ENCODE data around the gene FAM241A. TPM values are rescaled to one million over a fixed set of nuclear protein-coding genes. Genes with fewer than 3 reads are reported as not detected.

The FAM241A gene
- 1.6 and 3.2 TPM in 2 replicates for total RNA-seq

GRCh38 chr4:112145326-112145789 lies at the start of gene FAM241A:
TSS of gene FAM241A (plus strand) at chr4:112145454. CDS start at chr4:112145581, 127 bp downstream.

GRCh38 chr4:112231779-112232713 lies 86.8 kb downstream of the FAM241A start, which contains the start of gene AP1AR:
TSS of gene AP1AR (plus strand) at chr4:112231787. CDS start at chr4:112232092, 305 bp downstream.

Other genes with a start within 250 kb of the FAM241A start
- gene AP1AR, start 86.3 kb downstream of the FAM241A start, total RNA-seq, result 46.5 and 51.0 TPM in 2 replicates
- gene TIFA, start 140.4 kb downstream of the FAM241A start, total RNA-seq, result 7.3 and 9.1 TPM in 2 replicates
- gene ALPK1, start 151.9 kb downstream of the FAM241A start, total RNA-seq, result 38.3 and 43.5 TPM in 2 replicates